DOHH2 (cell line): Measurements from ENCODE around the gene TAF4.

ENCODE experiments used
- CTCF ChIP-seq: fragments of 200-600 bp; sonication (generic); IDR thresholded peaks from one replicate; pipeline ENCODE4 v1.5.1; 2014; ENCODE audit warnings: antibody characterized with exemption, mild to moderate bottlenecking, low read depth, low read length; ENCODE audit not compliant: poor library complexity, severe bottlenecking
- EZH2phosphoT487 ChIP-seq: fragments of 200-600 bp; sonication (generic); IDR thresholded peaks from 2 replicates; pipeline ENCODE4 v1.6.1; 2017; ENCODE audit warnings: borderline replicate concordance, mild to moderate bottlenecking, antibody characterized with exemption, low read length, moderate library complexity, mixed read lengths

GRCh38 chr20:62069741-62070216, 4.1 kb upstream of the TAF4 start:
- TF ChIP-seq EZH2phosphoT487 (no peak), CTCF (no peak)
